ENCODE measurements around the gene ERFL.

DNA sequence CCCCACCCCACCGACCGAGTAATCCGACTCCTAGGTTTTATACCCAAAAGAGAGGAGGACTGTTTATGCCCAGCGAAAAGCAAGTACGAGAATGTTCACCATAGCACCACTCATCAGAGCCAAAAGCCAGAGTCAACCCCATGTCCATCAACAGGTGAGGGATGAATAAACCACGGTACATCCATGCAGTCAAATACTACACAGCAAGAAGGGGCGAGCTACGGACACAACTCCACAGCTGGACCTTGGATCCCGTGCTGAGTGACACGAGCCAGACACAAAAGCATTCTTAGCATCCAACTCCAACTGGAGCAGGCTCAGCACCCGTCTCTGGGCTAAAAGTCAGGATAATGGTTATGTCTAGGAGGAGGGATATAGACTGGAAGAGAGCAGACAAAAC, 43.1 kb upstream of the ERFL start:
- no peak for TF ChIP-seq POLR2A (IDR thresholded peaks at IDR 0.05)
- TF ChIP-seq, protein P1, sequence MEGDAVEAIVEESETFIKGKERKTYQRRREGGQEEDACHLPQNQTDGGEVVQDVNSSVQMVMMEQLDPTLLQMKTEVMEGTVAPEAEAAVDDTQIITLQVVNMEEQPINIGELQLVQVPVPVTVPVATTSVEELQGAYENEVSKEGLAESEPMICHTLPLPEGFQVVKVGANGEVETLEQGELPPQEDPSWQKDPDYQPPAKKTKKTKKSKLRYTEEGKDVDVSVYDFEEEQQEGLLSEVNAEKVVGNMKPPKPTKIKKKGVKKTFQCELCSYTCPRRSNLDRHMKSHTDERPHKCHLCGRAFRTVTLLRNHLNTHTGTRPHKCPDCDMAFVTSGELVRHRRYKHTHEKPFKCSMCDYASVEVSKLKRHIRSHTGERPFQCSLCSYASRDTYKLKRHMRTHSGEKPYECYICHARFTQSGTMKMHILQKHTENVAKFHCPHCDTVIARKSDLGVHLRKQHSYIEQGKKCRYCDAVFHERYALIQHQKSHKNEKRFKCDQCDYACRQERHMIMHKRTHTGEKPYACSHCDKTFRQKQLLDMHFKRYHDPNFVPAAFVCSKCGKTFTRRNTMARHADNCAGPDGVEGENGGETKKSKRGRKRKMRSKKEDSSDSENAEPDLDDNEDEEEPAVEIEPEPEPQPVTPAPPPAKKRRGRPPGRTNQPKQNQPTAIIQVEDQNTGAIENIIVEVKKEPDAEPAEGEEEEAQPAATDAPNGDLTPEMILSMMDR (IDR thresholded peaks at IDR 0.05): no peak

All from adrenal gland (tissue), 5 donors.